ENCODE measurements around the gene AMBRA1. TPM values are rescaled to one million over a fixed set of nuclear protein-coding genes. Genes with fewer than 3 reads are reported as not detected.

The AMBRA1 gene
- total RNA-seq, 1 donor from 2014 or later = 25.1 TPM

DNA sequence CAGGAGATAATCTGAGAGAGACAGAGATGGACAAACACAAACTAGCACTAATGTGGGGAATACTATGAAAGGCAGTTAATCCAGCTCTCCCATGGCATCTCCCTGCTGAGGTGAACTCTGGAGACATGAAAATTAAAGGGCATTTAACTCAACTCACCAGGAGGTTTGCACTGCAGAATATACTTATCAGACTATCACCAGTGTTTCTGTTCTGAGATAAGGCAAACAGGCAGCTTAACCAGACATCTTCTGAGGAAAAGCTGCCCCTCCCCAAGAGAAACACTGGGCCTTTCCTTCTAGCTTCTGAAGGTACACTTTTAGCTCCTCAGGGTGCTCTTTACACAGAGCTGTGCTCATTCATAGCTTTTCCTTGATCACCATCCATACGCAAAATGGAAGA is 85.5 kb downstream of the AMBRA1 start:
- H3K27ac Mint-ChIP-seq (ENCODE audit: unreplicated experiment) = no peak overlapping the region
- no peaks in the 10 kb centered on the region for H3K27me3 Mint-ChIP-seq (ENCODE audit: low read depth)
- peaks cover 16% of the 10 kb centered on the region for H3K4me1 Mint-ChIP-seq (ENCODE audit: low read depth)
- peaks cover 18% of the 10 kb centered on the region for H3K36me3 Mint-ChIP-seq (ENCODE audit: low read depth)
- TF ChIP-seq, protein P1, sequence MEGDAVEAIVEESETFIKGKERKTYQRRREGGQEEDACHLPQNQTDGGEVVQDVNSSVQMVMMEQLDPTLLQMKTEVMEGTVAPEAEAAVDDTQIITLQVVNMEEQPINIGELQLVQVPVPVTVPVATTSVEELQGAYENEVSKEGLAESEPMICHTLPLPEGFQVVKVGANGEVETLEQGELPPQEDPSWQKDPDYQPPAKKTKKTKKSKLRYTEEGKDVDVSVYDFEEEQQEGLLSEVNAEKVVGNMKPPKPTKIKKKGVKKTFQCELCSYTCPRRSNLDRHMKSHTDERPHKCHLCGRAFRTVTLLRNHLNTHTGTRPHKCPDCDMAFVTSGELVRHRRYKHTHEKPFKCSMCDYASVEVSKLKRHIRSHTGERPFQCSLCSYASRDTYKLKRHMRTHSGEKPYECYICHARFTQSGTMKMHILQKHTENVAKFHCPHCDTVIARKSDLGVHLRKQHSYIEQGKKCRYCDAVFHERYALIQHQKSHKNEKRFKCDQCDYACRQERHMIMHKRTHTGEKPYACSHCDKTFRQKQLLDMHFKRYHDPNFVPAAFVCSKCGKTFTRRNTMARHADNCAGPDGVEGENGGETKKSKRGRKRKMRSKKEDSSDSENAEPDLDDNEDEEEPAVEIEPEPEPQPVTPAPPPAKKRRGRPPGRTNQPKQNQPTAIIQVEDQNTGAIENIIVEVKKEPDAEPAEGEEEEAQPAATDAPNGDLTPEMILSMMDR (IDR thresholded peaks at IDR 0.05) = no peak
- H3K9me3 Mint-ChIP-seq (ENCODE audit: low read depth) = no peaks in the 10 kb centered on the region
- no peak overlapping the region for H3K4me3 Mint-ChIP-seq (ENCODE audit: unreplicated experiment)
- no peak for DNase-seq (ENCODE audit: low spot score)

- H3K9me3 Mint-ChIP-seq (ENCODE audit: low read depth) = no peaks in the 10 kb centered on the region
- TF ChIP-seq, protein P1 (IDR thresholded peaks at IDR 0.05) = no peak
- no peak overlapping the region for H3K4me3 Mint-ChIP-seq (ENCODE audit: unreplicated experiment)
- H3K27ac Mint-ChIP-seq (ENCODE audit: unreplicated experiment) = no peak overlapping the region
- peaks cover 16% of the 10 kb centered on the region for H3K4me1 Mint-ChIP-seq (ENCODE audit: low read depth)
- DNase-seq (ENCODE audit: low spot score) = no peak
- H3K36me3 Mint-ChIP-seq (ENCODE audit: low read depth) = peaks cover 16% of the 10 kb centered on the region
- no peaks in the 10 kb centered on the region for H3K27me3 Mint-ChIP-seq (ENCODE audit: low read depth)
Observed at GRCh38 chr11:46506483-46506791, 87.4 kb downstream of the AMBRA1 start.

DNA sequence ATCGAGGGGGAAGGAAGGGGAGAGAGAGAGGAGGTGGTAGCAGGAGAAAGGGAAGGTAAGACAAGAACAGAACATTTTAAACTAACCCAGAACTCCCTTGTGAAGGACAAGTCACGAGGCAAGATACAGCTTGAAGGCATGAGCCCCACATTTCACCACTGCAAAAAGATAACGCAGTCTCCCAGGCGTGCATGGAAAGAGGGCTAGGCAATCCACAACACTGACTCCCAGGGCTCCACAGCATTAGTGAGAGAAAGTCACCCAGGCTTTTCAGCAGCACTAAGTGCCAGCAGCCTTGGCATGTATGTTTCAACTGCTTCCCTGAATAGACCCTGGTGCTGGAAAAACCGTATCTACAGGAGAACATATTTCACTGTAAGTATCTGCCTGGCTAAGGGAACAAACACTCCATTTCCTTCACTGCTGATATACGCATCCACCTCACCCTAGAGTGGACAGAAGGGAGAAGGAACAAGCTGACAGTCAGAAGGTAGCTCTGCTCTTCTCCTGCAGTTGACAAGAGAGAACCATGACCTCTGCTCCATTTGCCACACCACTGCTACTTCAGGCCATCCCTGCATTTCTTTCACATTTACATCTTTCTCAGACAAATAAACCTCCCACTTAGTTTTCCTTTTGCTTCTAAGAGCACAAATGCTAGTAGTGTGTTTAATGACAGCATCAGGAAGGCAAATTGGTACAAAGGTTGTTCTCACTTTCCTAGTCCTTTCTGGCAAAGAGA is 87.9 kb downstream of the AMBRA1 start:
- DNase-seq (ENCODE audit: low spot score) = no peak
- H3K9me3 Mint-ChIP-seq (ENCODE audit: low read depth) = no peaks in the 10 kb centered on the region
- no peak overlapping the region for H3K4me3 Mint-ChIP-seq (ENCODE audit: unreplicated experiment)
- peaks cover 16% of the 10 kb centered on the region for H3K4me1 Mint-ChIP-seq (ENCODE audit: low read depth)
- no peaks in the 10 kb centered on the region for H3K27me3 Mint-ChIP-seq (ENCODE audit: low read depth)
- peaks cover 16% of the 10 kb centered on the region for H3K36me3 Mint-ChIP-seq (ENCODE audit: low read depth)
- H3K27ac Mint-ChIP-seq (ENCODE audit: unreplicated experiment) = peak overlapping the region; percentile 27
- TF ChIP-seq, protein P1 (IDR thresholded peaks at IDR 0.05) = no peak

DNA sequence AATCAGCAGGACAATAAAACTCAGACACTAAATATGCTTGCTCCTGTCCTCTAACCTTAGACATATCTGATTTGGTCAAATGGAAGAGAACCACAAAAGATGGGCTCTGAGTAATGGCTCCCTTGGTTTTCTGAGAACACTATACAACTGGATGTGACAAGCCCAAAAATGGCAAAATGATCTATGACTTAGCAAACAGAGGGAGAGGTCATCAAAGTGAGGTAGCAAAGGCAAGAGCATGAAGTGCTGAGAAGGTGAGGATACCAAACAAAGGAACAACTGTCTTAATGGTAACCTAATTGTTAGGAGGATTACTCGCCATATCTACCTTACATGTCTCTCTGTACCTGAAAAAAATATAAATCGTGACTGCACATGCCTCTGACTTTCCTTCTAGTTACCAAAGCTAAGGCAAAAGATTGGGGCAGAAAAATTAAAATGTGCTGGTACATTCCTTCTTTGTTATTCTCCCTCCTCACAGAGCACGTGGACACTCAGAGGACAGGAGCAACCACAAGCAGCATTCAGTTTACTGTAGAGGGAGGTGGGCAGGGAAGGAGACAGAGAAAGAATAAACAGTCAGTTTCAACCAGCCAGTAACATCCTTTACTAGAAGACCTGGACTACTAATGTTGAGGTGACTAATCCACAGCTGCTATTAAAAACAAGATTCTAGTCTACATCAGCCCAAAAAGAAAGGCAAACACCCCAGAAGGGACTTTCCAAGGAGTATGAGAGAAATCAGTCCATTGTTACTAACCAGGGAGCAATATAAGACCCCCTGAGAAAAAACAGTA is 88.8 kb downstream of the AMBRA1 start:
- DNase-seq (ENCODE audit: low spot score) = no peak
- Mint-ChIP-seq H3K4me3 (ENCODE audit: unreplicated experiment) (no peak overlapping the region), H3K27me3 (ENCODE audit: low read depth) (no peaks in the 10 kb centered on the region), H3K36me3 (ENCODE audit: low read depth) (peaks cover 16% of the 10 kb centered on the region), H3K27ac (ENCODE audit: unreplicated experiment) (no peak overlapping the region), H3K9me3 (ENCODE audit: low read depth) (no peaks in the 10 kb centered on the region), H3K4me1 (ENCODE audit: low read depth) (peaks cover 16% of the 10 kb centered on the region)
- TF ChIP-seq, protein P1 (IDR thresholded peaks at IDR 0.05) = no peak

GRCh38 chr11:46499821-46500220 is 94.0 kb downstream of the AMBRA1 start:
- Mint-ChIP-seq H3K27ac (ENCODE audit: unreplicated experiment) (no peak overlapping the region), H3K4me1 (ENCODE audit: low read depth) (peaks cover 2% of the 10 kb centered on the region), H3K36me3 (ENCODE audit: low read depth) (peaks cover under 1% of the 10 kb centered on the region), H3K4me3 (ENCODE audit: unreplicated experiment) (no peak overlapping the region), H3K9me3 (ENCODE audit: low read depth) (no peaks in the 10 kb centered on the region), H3K27me3 (ENCODE audit: low read depth) (no peaks in the 10 kb centered on the region)
- TF ChIP-seq, protein P1 (IDR thresholded peaks at IDR 0.05) = no peak
- no peak for DNase-seq (ENCODE audit: low spot score)

Data from chondrocyte (in vitro differentiated cells).